ENCODE data around the gene GGA1. TPM values are rescaled to one million over a fixed set of nuclear protein-coding genes. Genes with fewer than 3 reads are reported as not detected.

GGA1 gene
- total RNA-seq, 4 donors from 2014 or later: 46.2 to 90.5 (median 60.4) TPM

DNA sequence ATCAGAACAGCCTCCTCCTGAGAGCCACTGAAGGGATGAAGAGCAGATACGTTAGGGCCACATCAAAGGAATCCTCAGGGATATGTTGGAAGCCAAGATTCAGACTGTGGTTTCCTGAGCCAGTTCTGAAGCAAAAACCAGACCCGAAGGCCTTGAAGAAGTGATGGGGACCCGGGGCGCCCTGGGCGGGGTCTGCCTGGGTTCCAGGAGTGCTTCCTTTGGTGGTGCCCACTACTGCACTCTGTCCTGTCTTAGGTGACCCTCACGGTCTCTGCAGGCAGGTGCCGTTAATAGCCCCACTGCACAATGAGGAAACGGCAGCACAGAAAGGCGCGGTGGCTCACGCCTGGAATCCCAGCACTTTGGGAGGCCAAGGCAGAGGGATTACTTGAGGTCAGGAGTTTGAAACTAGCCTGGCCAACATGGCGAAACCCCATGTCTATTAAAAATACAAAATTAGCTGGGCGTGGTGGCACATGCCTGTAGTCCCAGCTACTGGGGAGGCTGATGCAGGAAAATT is 18.0 kb downstream of the GGA1 start:
- no peak overlapping the region for H3K4me3 ChIP-seq (replicated peaks in 1 of 3)
- peak overlapping the region in 1 of 3 donors; percentile 31 for H3K27ac ChIP-seq
- peaks cover 0 to 21% of the 10 kb centered on the region in 2 donors for H3K4me1 ChIP-seq
- H3K9me3 ChIP-seq: no peaks in the 10 kb centered on the region
- 81 to 92% methylated on average over 10 to 13 of the region's 13 CpGs for WGBS, 2 donors
- H3K27me3 ChIP-seq: no peaks in the 10 kb centered on the region
- no peak for DNase-seq
- H3K36me3 ChIP-seq: peaks cover 22 to 24% of the 10 kb centered on the region in 2 donors
- intact Hi-C loops (cut with DNase I): loop anchor here (5.0 kb wide), 1 partner anchor 51 kb away; the partner anchor contains the start of gene LGALS1
- TF ChIP-seq POLR2A (IDR thresholded peaks at IDR 0.05): no peak
- TF ChIP-seq, protein P1, sequence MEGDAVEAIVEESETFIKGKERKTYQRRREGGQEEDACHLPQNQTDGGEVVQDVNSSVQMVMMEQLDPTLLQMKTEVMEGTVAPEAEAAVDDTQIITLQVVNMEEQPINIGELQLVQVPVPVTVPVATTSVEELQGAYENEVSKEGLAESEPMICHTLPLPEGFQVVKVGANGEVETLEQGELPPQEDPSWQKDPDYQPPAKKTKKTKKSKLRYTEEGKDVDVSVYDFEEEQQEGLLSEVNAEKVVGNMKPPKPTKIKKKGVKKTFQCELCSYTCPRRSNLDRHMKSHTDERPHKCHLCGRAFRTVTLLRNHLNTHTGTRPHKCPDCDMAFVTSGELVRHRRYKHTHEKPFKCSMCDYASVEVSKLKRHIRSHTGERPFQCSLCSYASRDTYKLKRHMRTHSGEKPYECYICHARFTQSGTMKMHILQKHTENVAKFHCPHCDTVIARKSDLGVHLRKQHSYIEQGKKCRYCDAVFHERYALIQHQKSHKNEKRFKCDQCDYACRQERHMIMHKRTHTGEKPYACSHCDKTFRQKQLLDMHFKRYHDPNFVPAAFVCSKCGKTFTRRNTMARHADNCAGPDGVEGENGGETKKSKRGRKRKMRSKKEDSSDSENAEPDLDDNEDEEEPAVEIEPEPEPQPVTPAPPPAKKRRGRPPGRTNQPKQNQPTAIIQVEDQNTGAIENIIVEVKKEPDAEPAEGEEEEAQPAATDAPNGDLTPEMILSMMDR (IDR thresholded peaks at IDR 0.05): no peak

DNA sequence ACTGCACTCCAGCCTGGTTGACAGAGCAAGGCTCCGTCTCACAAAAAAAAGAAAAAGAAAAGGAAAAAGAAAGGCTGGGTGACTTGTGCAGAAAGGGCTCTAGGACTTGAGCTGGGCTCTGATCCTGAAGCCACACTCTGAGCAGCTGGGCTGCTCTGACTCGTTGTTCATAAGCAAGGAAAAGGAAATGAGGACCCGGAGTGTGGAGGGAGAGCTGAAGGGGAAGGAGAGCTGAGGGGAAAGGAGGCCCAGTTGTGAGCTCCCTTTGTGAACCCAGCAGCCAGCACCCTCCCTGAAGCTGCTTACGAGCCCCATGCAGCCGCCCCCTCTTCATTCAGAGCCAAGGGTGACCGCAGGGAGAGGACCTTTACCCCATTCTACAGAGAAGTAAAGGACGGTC is 18.5 kb downstream of the GGA1 start:
- intact Hi-C loops (cut with DNase I): loop anchor here (5.0 kb wide), 1 partner anchor 50 kb away; the partner anchor contains the start of gene LGALS1
- H3K9me3 ChIP-seq: no peaks in the 10 kb centered on the region
- H3K36me3 ChIP-seq: peaks cover 22 to 23% of the 10 kb centered on the region in 2 donors
- no peak overlapping the region for H3K4me3 ChIP-seq (replicated peaks in 1 of 3)
- no peak overlapping the region for H3K27ac ChIP-seq
- TF ChIP-seq POLR2A (IDR thresholded peaks at IDR 0.05): no peak
- TF ChIP-seq, protein P1 (IDR thresholded peaks at IDR 0.05): no peak
- H3K27me3 ChIP-seq: no peaks in the 10 kb centered on the region
- no peak for DNase-seq
- 66 to 77% methylated on average over 7 of the region's 7 CpGs for WGBS, 2 donors
- H3K4me1 ChIP-seq: peaks cover 0 to 21% of the 10 kb centered on the region in 2 donors

- Histone ChIP-seq H3K36me3 (peaks cover 23 to 25% of the 10 kb centered on the region in 2 donors), H3K4me3 (replicated peaks in 1 of 3) (no peak overlapping the region), H3K4me1 (peaks cover 0 to 21% of the 10 kb centered on the region in 2 donors), H3K9me3 (no peaks in the 10 kb centered on the region), H3K27me3 (no peaks in the 10 kb centered on the region), H3K27ac (no peak overlapping the region)
- intact Hi-C loops (cut with DNase I): loop anchor here (5.0 kb wide), 1 partner anchor 50 kb away; the partner anchor contains the start of gene LGALS1
- no peak for DNase-seq
- 75 to 85% methylated on average over 4 of the region's 6 CpGs for WGBS, 2 donors
- TF ChIP-seq, protein P1 (IDR thresholded peaks at IDR 0.05): no peak
- TF ChIP-seq POLR2A (IDR thresholded peaks at IDR 0.05): no peak
These were observed 18.9 kb downstream of the GGA1 start for GRCh38 chr22:37627545-37627944.

GRCh38 chr22:37628830-37629229 is 20.2 kb downstream of the GGA1 start:
- intact Hi-C loops (cut with DNase I): loop anchor here (5.0 kb wide), 1 partner anchor 48 kb away; the partner anchor contains the start of gene LGALS1
- H3K27me3 ChIP-seq: no peaks in the 10 kb centered on the region
- WGBS, 2 donors: 92 to 94% methylated on average over 4 of the region's 8 CpGs
- DNase-seq: no peak
- H3K36me3 ChIP-seq: peaks cover 23 to 25% of the 10 kb centered on the region in 2 donors
- no peak overlapping the region for H3K4me3 ChIP-seq (replicated peaks in 1 of 3)
- H3K4me1 ChIP-seq: peaks cover 0 to 31% of the 10 kb centered on the region in 2 donors
- no peaks in the 10 kb centered on the region for H3K9me3 ChIP-seq
- TF ChIP-seq, protein P1 (IDR thresholded peaks at IDR 0.05): no peak
- no peak for TF ChIP-seq POLR2A (IDR thresholded peaks at IDR 0.05)
- H3K27ac ChIP-seq: no peak overlapping the region

DNA sequence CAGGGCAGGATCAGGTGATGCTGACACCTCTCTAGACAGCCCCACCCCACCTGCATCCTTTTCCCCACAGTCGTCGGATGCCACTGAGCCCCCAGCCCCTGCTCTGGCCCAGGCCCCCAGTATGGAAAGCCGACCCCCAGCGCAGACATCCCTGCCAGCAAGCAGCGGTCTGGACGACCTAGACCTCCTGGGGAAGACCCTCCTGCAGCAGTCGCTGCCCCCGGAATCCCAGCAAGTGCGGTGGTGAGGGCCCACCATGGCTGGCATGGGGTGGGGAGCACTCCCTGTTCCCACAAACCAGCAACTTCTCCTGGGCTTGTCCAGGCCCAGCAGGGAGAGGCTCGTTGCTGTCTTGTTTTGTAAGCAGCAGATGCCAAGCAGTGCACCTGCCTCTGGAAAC is 21.3 kb downstream of the GGA1 start:
- DNase-seq: no peak
- intact Hi-C loops (cut with DNase I): loop anchor here (5.0 kb wide), 1 partner anchor 47 kb away; the partner anchor contains the start of gene LGALS1
- WGBS, 2 donors: 77 to 95% methylated on average over 6 of the region's 10 CpGs
- no peaks in the 10 kb centered on the region for H3K9me3 ChIP-seq
- H3K4me1 ChIP-seq: peaks cover 0 to 41% of the 10 kb centered on the region in 2 donors
- peaks cover 23 to 25% of the 10 kb centered on the region in 2 donors for H3K36me3 ChIP-seq
- H3K4me3 ChIP-seq (replicated peaks in 1 of 3): no peak overlapping the region
- no peaks in the 10 kb centered on the region for H3K27me3 ChIP-seq
- H3K27ac ChIP-seq: no peak overlapping the region
- TF ChIP-seq, protein P1 (IDR thresholded peaks at IDR 0.05): no peak
- TF ChIP-seq POLR2A (IDR thresholded peaks at IDR 0.05): no peak

Measured in thyroid gland (tissue), 4 donors.